B cell (primary cell): ENCODE measurements around the gene ADSS1. TPM values are rescaled to one million over a fixed set of nuclear protein-coding genes. Genes with fewer than 3 reads are reported as not detected.
A peak's percentile ranks its signal among the peaks of the same experiment; 100 is the strongest.

Source experiments
- ATAC-seq: fragments of 200-7000 bp; cut with Tn5 transposase; one replicate; pipeline ENCODE4 v1.10.0; 2021; ENCODE audit warnings: low read depth, mild to moderate bottlenecking, moderate number of reproducible peaks, moderate library complexity
- CTCF ChIA-PET: fragments of 350-600 bp; sonication (Branson Sonifier 250); formaldehyde crosslinking; loops from one replicate; lab custom pipeline; 2021; ENCODE audit warnings: antibody characterized with exemption, inconsistent platforms; lab: Charles Lee
- POLR2A ChIA-PET: fragments of 350-600 bp; sonication (Branson Sonifier 250); formaldehyde crosslinking; loops from one replicate; lab custom pipeline; 2021; ENCODE audit warnings: antibody characterized with exemption; lab: Charles Lee
- DNase-seq: peaks from one replicate; pipeline ENCODE4 v3.0.0; 2013
- H2AFZ ChIP-seq: 2 replicates; pipeline ENCODE4 v1.6.1; 2012; ENCODE audit warnings: mild to moderate bottlenecking, low read depth, low read length; ENCODE audit not compliant: insufficient read depth, poor library complexity, severe bottlenecking
- H3K27ac ChIP-seq, 2 donors: 1 replicate in 1 of 2; 2 replicates in 1 of 2; pipeline ENCODE4 v1.5.1; 2012 to 2013; ENCODE audit warnings: low read length in 2 of 2, mild to moderate bottlenecking in 2 of 2, moderate library complexity in 1 of 2
- H3K27me3 ChIP-seq, 4 experiments: fragments of 200-600 bp in 1 of 4; sonication (generic) in 1 of 4; replicated peaks in 1 of 4; 1 replicate in 2 of 4; 2 replicates in 2 of 4; pipeline versions ENCODE4 v1.6.1 to v1.7.0; 2013 to 2016; ENCODE audit warnings: low read length in 3 of 4, mild to moderate bottlenecking in 2 of 4, mixed read lengths in 1 of 4, moderate library complexity in 1 of 4; ENCODE audit not compliant: insufficient read depth in 4 of 4, control insufficient read depth in 3 of 4; ENCODE audit errors: control extremely low read depth in 1 of 4
- H3K36me3 ChIP-seq, 2 experiments: replicated peaks in 1 of 2; 1 replicate in 1 of 2; 2 replicates in 1 of 2; pipeline versions ENCODE4 v1.6.1 to v1.7.1; 2013; ENCODE audit warnings: low read length in 1 of 2; ENCODE audit not compliant: insufficient read depth in 2 of 2, control insufficient read depth in 1 of 2; ENCODE audit errors: control extremely low read depth in 1 of 2, extremely low read depth in 1 of 2
- H3K4me1 ChIP-seq, 2 donors: fragments of 200-600 bp in 1 of 2; sonication (generic) in 1 of 2; 1 replicate in 1 of 2; 2 replicates in 1 of 2; pipeline versions ENCODE4 v1.5.1 to v1.6.1; 2013 to 2017; ENCODE audit warnings: low read length in 2 of 2; ENCODE audit not compliant: control insufficient read depth in 2 of 2, insufficient read depth in 2 of 2
- H3K4me2 ChIP-seq: replicated peaks from 2 replicates; pipeline ENCODE3; 2012; ENCODE audit warnings: mild to moderate bottlenecking, low read depth, low read length; ENCODE audit not compliant: poor library complexity, severe bottlenecking
- H3K4me3 ChIP-seq, 5 experiments: fragments of 200-600 bp in 1 of 5; sonication (generic) in 1 of 5; 1 replicate in 3 of 5; 2 replicates in 2 of 5; pipeline versions ENCODE4 v1.5.1 to v1.7.0; 2011 to 2016; ENCODE audit warnings: low read length in 4 of 5, mild to moderate bottlenecking in 4 of 5, low read depth in 2 of 5, control low read depth in 1 of 5, moderate library complexity in 1 of 5; ENCODE audit not compliant: insufficient read depth in 1 of 5; ENCODE audit errors: control extremely low read depth in 1 of 5, extremely low read depth in 1 of 5
- H3K79me2 ChIP-seq: fragments of 200-600 bp; sonication (generic); one replicate; pipeline ENCODE4 v1.6.0; 2016; ENCODE audit warnings: low read length; ENCODE audit not compliant: control insufficient read depth, insufficient read depth
- H3K9ac ChIP-seq: fragments of 200-600 bp; sonication (generic); 2 replicates; pipeline ENCODE4 v1.6.1; 2017; ENCODE audit warnings: mild to moderate bottlenecking, low read length, moderate library complexity
- H3K9me3 ChIP-seq, 3 donors: one replicate each; pipeline versions ENCODE4 v1.6.1 to v1.7.1; 2013; ENCODE audit warnings: low read length in 2 of 3; ENCODE audit not compliant: control insufficient read depth in 2 of 3, insufficient read depth in 1 of 3; ENCODE audit errors: control extremely low read depth in 1 of 3
- H4K20me1 ChIP-seq: 2 replicates; pipeline ENCODE4 v1.6.0; 2012; ENCODE audit warnings: mild to moderate bottlenecking, low read length; ENCODE audit not compliant: insufficient read depth, control insufficient read depth, poor library complexity, severe bottlenecking
- H3K27ac Mint-ChIP-seq: one replicate; pipeline ENCODE4 v1.8.0; 2021; ENCODE audit warnings: mixed read lengths
- H3K27me3 Mint-ChIP-seq: one replicate; pipeline ENCODE4 v1.8.0; 2021; ENCODE audit warnings: mixed read lengths
- H3K4me1 Mint-ChIP-seq: one replicate; pipeline ENCODE4 v1.8.0; 2021; ENCODE audit warnings: mixed read lengths
- H3K4me3 Mint-ChIP-seq: one replicate; pipeline ENCODE4 v1.8.0; 2021; ENCODE audit warnings: mixed read lengths
- H3K9me3 Mint-ChIP-seq: one replicate; pipeline ENCODE4 v1.8.0; 2022; ENCODE audit warnings: mixed read lengths; ENCODE audit not compliant: insufficient read depth
- CTCF ChIP-seq: fragments of 200-600 bp; IDR thresholded peaks from one replicate; pipeline ENCODE4 v1.8.0; 2022; ENCODE audit warnings: antibody characterized with exemption, mild to moderate bottlenecking
- EZH2 ChIP-seq: IDR thresholded peaks from 2 replicates; pipeline ENCODE4 v1.6.1; 2012; ENCODE audit warnings: borderline replicate concordance, low read depth, mild to moderate bottlenecking, moderate library complexity, low read length; ENCODE audit not compliant: insufficient read depth, poor library complexity, severe bottlenecking
- WGBS: methylation state at CpG from one replicate; pipeline ENCODE4 v1.1.5; 2013; ENCODE audit warnings: missing lambda C conversion rate; ENCODE audit not compliant: insufficient coverage; 5-methylcytosine and 5-hydroxymethylcytosine counted together
- intact Hi-C: fragments of 100-400 bp; cut with micrococcal nuclease; formaldehyde crosslinking; loops from one replicate; pipeline ENCODE4 v1.10.0; 2022
- polyA plus RNA-seq: library from polyadenylated mRNA; depleted of rRNA; stranded (reverse); fragments of >200 nt; gene quantifications from 2 replicates; pipeline ENCODE4 v1.2.3, GENCODE V29; 2012
- total RNA-seq, 2 donors: library from RNA; stranded (reverse); fragments of 120-200 nt in 1 of 2; gene quantifications; 1 replicate in 1 of 2; 2 replicates in 1 of 2; pipeline versions ENCODE4 v1.2.3 to v1.2.4, GENCODE V29; 2013 to 2022

The ADSS1 gene
- total and polyA plus RNA-seq, 2 donors (not counting 1 experiment from before 2014, with no cell fraction given), result 0.33 to 1.7 TPM

DNA sequence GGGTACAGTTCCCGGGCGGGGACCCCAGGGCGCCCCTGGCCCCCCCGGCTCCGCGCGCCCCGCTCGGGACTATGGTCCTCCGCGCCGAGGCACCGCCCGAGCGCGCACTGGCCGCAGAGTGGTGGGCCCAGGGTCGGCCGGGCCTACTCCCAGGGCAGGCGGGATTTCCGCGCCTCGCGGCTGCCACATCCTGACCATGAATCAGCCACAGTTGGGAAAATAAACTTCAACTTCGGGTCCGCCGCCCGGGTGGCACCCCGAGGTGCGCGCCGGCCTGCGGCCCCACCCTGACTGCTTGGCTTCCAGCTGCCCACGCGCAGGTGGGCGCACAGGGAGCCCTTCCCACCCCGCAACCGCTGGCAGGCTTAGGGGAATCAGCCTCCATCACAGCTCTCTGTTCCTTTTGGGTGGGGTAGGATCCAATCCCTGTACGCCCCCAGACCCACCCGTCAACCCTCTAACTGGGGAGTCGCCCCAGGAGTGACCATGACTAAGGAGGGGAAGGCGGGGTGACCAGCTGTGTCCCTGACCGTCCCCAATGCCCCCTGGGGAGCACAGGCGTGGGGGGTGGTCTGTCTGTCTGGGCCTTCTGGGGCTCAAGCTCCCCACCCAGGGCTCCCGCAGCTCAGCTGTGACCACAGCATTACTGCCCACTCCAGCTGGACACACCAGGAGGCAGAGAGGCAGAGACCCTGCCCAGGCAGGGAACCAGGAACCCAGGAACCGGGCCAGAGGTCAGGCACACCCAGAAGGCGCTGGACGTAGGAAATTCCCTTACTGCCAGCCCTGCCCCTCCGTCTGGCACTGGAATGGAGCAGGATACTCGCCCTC, 33.9 kb upstream of the ADSS1 start:
- CTCF ChIA-PET, result interaction anchor here (0.5 to 2.0 kb wide), 7 partner anchors 9 to 78 kb away, joined by 3 to 8 read pairs (median 5); no protein-coding TSS in a partner anchor
- no peak for DNase-seq
- peak overlapping the region; percentile 72 for H2AFZ ChIP-seq

More for the DNA sequence above, 33.9 kb upstream of the ADSS1 start:
- 8% methylated on average over 43 of the region's 50 CpGs for WGBS
- Mint-ChIP-seq H3K4me1 (peaks cover 64% of the 10 kb centered on the region), H3K27ac (peak overlapping the region; percentile 74), H3K4me3 (peak overlapping the region; percentile 78), H3K9me3 (no peaks in the 10 kb centered on the region), H3K27me3 (no peaks in the 10 kb centered on the region)
- POLR2A ChIA-PET, result no interaction called here
- Histone ChIP-seq H3K27ac (peak overlapping the region; percentile 18 to 72), H3K79me2 (peaks cover 55% of the 10 kb centered on the region), H3K4me1 (peaks cover 45 to 86% of the 10 kb centered on the region in 2 donors), H3K36me3 (peaks cover 0 to 7% of the 10 kb centered on the region in 2 experiments), H3K27me3 (no peaks in the 10 kb centered on the region), H3K4me3 (peak overlapping the region; percentile 31 to 87 (median 70)), H3K4me2 (peak overlapping the region; percentile 87), H3K9ac (peak overlapping the region; percentile 87), H4K20me1 (peaks cover 52% of the 10 kb centered on the region), H3K9me3 (no peaks in the 10 kb centered on the region)
- TF ChIP-seq CTCF (no peak), EZH2 (no peak)
- peak; percentile 20 for ATAC-seq
- intact Hi-C loops, result loop anchor here (2.0 kb wide), 1 partner anchor 33 kb away; no protein-coding TSS in a partner anchor
